Measurements from ENCODE around the gene SDK1.

The SDK1 gene

DNA sequence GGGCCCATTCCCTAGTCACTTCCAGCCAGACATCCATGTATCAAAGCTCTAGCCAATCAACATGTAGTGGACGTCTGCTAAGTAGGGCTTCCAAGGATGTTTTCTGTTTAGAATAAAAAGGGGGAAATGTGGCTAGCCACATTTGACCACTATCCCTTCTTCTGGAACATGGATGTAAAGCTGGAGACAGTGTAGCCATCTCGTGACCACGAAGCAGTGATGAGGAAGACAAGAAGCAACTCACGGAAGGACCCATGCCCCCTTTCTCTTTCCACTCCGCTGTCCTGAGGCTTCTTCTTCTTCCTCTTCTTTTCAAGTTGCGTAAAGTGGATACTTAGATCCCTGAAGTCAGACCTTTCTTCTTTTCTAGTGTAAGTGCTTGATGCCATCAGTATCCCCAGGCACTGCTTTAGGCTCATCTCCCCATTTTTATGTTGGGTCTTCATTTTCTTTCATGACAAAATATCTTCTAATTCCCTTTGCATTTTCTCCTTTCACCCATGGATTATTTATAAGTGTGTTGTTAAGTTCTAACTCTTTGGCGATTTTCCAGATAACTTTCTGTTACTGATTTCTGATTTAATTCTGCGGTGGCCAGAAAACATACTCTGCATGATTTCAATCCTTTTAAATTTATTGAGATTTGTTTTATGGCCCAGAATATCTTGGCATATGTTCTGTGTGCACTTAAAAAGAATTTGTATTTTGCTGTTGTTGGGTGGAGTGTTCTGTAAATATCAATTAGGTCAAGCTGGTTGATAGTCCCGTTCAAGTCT, 594.5 kb downstream of the SDK1 start:
- no peak for DNase-seq

DNA sequence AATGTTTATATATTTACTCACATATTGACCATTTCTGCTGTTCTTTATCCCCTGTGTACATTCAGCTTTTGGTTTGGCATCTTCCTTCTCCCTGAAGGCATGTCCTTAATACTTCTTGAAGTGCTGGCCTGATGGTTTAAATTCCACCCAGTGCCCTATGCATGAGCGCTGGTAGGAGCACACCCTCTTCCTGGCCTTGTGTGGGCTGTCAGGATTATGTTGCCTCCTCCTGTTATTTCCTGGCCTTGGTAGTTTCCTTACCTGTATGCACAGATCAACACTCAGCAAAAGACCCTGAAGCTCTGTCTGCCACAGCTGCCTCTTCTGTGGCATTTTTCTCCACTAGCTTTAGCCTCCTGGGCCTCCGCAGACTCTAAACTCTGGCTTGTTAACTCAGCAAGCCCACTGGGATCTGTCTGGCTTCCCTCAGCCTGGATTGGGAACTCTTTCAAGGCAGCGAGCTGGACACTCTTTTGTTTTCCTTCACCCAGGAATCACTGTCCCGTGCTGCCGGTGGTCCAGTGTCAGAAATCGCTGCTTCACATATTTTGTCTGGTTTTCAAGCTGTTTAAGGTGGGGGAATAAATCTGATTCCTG, 595.2 kb downstream of the SDK1 start:
- DNase-seq = no peak

GRCh38 chr7:3897430-3898372, 596.6 kb downstream of the SDK1 start:
- peak; percentile 42 to 50 for DNase-seq

DNA sequence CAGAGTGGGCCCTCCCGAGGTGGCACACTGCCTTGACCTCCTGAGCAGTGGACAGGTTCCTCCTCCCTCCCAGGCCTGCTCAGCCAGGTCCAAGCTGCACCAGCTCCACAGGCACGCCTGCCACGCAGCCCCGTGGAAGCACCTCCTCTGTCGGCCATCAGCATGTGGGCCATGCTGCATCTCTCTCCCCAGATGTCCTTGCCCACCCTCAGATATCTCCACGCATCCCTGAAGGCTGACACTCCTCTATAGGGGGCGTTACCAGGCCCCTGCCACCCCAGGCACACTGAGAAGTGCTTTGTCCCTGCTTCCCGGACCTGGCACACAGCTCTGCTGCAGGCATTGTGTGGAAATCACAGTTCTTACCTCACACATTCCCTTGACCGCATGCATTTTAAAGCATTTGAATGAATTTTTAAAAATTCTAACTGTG, 598.5 kb downstream of the SDK1 start:
- no peak for DNase-seq

- DNase-seq = no peak
Measured at GRCh38 chr7:3908153-3908552, 607.1 kb downstream of the SDK1 start.

DNA sequence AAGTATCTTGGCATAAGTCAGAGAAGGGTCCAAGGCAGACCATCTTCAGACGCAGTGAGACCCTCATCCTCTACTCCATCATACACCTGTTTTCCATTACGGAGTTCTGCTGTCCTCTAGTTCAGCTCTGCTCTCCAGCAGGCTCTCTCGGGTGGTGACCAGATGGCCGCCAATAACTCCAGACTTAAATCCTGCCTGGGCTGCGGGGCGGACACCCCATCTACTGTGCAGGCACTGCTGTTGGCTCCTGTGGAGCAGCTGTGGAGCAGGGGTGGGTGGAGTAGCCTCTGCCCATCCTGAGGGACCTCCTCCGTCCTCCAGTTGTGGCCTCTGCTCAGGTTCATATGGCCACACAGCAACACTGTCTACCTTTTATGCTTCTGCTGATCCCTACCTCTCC, 608.1 kb downstream of the SDK1 start:
- no peak for DNase-seq

- no peak for DNase-seq
Measured at GRCh38 chr7:3910054-3910453, 609.0 kb downstream of the SDK1 start.

- DNase-seq = no peak
Measured at GRCh38 chr7:3911685-3912084, 610.6 kb downstream of the SDK1 start.

DNA sequence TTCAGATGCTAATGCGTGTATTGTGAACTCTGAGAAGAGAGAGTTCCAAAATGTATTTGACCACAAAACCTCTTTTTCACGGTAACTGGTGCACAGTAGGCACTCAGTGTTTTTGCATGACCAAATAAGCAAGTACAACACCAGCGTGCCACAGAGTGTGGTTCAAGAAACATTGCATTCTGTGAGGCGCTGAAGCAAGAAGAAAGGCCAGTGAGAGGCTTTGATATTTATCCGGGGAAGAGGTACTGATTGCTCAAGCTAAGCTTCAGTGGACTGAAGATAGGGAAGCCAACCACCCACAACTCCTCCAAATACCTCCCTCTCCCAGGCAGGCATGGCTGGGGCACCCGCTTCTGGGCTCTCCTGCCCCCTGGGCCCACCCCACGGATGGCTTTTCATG, 611.2 kb downstream of the SDK1 start:
- no peak for DNase-seq

- no peak for DNase-seq
Measured at GRCh38 chr7:3914051-3914775, 613.2 kb downstream of the SDK1 start.

DNA sequence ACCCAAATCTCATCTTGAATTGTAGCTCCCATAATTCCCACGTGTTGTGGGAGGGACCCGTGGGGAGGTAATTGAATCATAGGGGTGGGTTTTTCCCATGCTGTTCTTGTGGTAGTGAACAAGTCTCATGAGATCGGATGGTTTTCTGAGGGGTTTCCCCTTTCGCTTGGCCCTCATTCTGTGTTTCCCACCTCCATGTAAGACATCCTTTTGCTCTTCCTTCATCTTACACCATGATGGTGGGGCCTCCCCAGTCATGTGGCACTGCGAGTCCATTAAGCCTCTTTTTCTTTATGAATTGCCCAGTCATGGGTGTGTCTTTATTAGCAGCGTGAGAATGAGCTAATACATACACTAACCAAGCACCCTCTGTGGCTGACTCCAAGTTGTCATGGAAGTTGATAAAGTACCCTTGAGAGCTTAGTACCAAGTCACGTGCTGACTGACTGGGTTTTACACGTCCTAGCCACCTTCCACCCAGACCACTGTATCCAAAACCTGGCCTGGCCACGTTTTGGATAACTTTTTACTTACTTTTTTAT, 614.4 kb downstream of the SDK1 start:
- no peak for DNase-seq

DNA sequence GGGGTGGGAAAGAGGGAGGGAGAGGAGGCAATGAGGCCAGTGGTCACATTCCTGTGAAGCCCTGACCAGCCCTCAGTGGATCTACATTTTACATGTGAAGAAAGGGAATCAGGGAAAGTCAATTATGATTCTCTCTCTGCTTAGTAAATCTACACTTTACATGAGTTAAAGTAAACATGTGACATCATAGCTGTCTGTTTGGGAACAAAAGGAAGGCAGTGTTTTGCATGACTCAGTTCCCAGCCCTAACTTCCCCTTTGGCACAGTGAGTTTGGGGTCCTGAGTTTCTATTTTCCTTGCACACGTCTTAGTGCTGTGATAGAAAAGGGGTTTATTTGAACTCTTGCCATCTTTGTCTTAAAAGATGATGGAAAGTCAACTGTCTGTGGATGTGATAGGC, 615.1 kb downstream of the SDK1 start:
- no peak for DNase-seq

- DNase-seq = no peak
Measured at GRCh38 chr7:3917436-3917835, 616.4 kb downstream of the SDK1 start.

DNA sequence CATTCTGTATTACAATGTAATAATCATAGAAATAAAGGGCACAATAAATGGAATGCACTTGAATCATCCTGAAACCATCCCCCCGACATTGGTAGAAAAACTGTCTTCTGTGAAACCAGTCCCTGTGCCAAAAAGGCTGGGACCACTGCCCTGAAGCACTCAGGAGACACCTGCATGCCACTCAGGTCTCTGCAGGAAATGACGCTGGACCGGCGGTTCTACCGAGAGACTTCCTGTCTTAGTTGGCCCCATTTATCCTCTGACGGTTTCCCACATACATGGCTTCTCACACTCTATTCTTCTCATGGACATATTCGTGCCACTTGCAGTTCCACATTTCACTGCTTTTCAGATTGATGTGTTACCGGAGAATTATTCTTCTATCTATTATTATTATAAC, 617.5 kb downstream of the SDK1 start:
- DNase-seq = no peak

GRCh38 chr7:3922175-3922635, 621.2 kb downstream of the SDK1 start:
- peak in 1 of 2 experiments; percentile 8 for DNase-seq

- DNase-seq = no peak
Measured at GRCh38 chr7:3923307-3923918, 622.4 kb downstream of the SDK1 start.

GRCh38 chr7:3924277-3924676, 623.2 kb downstream of the SDK1 start:
- DNase-seq = no peak

DNA sequence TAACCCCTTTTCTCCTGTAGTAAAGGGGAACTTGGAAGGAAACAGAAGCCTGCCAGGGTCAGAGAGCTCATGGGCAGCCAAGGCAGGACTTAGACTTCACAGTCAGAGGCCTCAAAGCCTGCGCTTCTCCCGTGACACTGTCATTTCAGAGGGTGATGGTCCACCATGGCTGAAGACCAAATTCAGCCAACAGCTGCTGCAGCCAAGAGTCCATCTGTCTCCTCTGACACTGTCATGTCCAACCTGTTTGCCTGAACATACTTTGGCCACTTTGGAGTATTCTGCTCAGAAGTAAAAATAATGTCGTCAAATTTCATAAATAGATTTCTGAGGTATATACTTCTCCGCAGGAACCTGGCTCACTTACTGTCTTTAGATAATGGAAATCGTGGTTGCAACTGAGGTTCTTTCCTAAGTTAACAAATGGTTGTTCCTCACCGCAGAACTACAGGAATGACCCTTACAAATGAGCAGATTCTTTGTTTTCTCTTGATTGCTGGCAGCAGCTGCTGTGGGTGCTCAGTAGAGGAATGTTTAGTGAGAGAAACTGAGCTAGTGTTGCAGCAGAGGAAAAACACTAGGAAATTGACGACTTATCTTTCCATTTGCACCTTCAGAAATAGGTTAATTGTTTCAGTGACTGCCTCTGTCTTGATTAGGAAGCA, 626.5 kb downstream of the SDK1 start:
- no peak for DNase-seq

DNA sequence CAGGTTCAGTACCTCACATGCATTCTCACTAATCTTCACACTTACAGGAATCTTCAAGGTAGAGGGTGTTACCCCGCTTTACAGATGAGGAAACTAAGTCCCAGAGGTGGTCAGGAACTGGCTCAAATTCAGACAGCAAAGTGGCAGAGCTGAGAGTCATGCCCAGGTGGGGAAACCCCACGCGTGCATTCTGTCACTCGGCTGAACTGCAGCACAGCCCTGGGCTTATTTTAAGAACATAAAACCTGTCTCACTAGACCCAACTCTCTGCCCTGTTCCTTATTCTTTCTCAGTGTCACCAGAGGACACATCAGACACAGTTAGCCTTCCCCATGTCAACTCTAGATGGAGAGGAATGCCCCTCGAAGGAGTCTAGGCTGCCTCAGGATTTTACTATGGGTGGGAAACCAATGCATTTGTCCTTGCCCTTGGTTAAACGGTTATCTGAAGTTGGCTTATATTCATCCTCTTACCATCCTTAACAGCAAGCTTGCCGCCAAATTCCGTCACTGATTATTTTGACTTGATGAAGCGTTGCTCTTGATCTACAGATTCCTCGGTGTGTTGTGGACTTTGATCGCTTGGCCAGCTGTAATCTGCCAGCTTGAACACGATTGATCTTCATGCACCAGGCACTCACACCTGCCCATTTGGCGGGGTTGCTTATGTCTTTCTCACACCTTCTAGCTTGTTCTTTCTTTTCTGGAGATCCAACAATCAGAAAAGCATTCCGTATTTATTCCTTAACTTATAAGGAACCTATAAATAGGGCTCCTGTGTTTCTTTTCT, 627.9 kb downstream of the SDK1 start:
- no peak for DNase-seq

GRCh38 chr7:3931843-3932242, 630.8 kb downstream of the SDK1 start:
- no peak for DNase-seq

DNA sequence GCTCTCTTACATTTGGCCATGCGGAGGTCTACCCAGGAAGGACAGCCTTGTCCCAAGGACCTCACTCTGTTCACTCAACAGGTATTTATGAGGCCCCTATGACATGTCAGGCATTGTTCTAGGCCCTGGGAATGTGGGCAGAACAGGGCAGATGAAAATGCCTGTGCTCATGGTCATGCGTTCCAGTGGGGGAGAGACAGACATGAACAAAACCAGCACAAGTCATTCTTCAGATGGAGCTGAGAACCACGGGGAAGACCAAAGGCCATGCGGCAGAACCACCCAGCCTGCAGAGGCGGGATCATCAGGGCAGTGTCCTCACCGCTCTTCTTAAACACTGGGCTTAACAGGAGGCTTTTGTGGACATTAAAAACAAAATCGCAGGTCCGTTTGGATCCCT, 636.1 kb downstream of the SDK1 start:
- no peak for DNase-seq
